SU-DHL-6 (cell line): ENCODE measurements around the gene ABHD2.

Experiments used
- EZH2phosphoT487 ChIP-seq: fragments of 200-600 bp; sonication (generic), shearing (Covaris generic); conservative IDR thresholded peaks from 2 replicates; pipeline ENCODE4 v1.6.1; 2018; ENCODE audit warnings: mild to moderate bottlenecking, antibody characterized with exemption, low read length, moderate library complexity, mixed read lengths
- TF ChIP-seq, protein P1 (sequence below): fragments of 200-600 bp; sonication (generic); IDR thresholded peaks from one replicate; pipeline ENCODE4 v1.5.1; 2017; ENCODE audit warnings: antibody characterized with exemption, mild to moderate bottlenecking, low read length, moderate library complexity; ENCODE audit not compliant: insufficient read depth, poor library complexity, severe bottlenecking

- TF ChIP-seq, protein P1, sequence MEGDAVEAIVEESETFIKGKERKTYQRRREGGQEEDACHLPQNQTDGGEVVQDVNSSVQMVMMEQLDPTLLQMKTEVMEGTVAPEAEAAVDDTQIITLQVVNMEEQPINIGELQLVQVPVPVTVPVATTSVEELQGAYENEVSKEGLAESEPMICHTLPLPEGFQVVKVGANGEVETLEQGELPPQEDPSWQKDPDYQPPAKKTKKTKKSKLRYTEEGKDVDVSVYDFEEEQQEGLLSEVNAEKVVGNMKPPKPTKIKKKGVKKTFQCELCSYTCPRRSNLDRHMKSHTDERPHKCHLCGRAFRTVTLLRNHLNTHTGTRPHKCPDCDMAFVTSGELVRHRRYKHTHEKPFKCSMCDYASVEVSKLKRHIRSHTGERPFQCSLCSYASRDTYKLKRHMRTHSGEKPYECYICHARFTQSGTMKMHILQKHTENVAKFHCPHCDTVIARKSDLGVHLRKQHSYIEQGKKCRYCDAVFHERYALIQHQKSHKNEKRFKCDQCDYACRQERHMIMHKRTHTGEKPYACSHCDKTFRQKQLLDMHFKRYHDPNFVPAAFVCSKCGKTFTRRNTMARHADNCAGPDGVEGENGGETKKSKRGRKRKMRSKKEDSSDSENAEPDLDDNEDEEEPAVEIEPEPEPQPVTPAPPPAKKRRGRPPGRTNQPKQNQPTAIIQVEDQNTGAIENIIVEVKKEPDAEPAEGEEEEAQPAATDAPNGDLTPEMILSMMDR = no peak
- TF ChIP-seq EZH2phosphoT487 = no peak
Observed at GRCh38 chr15:89194608-89195007, 106.4 kb downstream of the ABHD2 start.
